ENCODE results near the gene RHEBL1. TPM values are rescaled to one million over a fixed set of nuclear protein-coding genes. Genes with fewer than 3 reads are reported as not detected.

The RHEBL1 gene
- total RNA-seq, 1 experiment from 2014 or later = 9.0 TPM

GRCh38 chr12:49025463-49025862 is 44.3 kb downstream of the RHEBL1 start:
- H3K9me3 Mint-ChIP-seq = no peaks in the 10 kb centered on the region

GRCh38 chr12:49024543-49024942 is 45.2 kb downstream of the RHEBL1 start:
- ATAC-seq = no peak
- ChIA-PET POLR2A (no interaction called here), CTCF (interaction anchor here (1.4 to 2.2 kb wide), 2 partner anchors 19 to 64 kb away, joined by 5 to 12 read pairs; no protein-coding TSS in a partner anchor)
- no peaks in the 10 kb centered on the region for H3K9me3 Mint-ChIP-seq
- H3K4me1 Mint-ChIP-seq = peaks cover 5% of the 10 kb centered on the region
- H3K27ac Mint-ChIP-seq = no peak overlapping the region
- no peak for DNase-seq (ENCODE audit: low spot score)
- no peak overlapping the region for H3K4me3 Mint-ChIP-seq
- peaks cover 58% of the 10 kb centered on the region for H3K36me3 Mint-ChIP-seq
- H3K27me3 Mint-ChIP-seq (ENCODE audit: low read depth) = no peaks in the 10 kb centered on the region
- TF ChIP-seq ZNF263 (CRISPR knock-in tag; IDR thresholded peaks at IDR 0.05; ENCODE audit: low read depth) = no peak
- TF ChIP-seq OVOL2 (CRISPR knock-in tag; IDR thresholded peaks at IDR 0.05; ENCODE audit: borderline replicate concordance) = no peak
- no peak for TF ChIP-seq SP1 (CRISPR knock-in tag; conservative IDR thresholded peaks at IDR 0.05)
- TF ChIP-seq MXD4 (CRISPR knock-in tag; IDR thresholded peaks at IDR 0.05; ENCODE audit: borderline replicate concordance) = no peak
- TF ChIP-seq NFE2L1 (CRISPR knock-in tag; IDR thresholded peaks at IDR 0.05) = no peak
- TF ChIP-seq ZNF416 (CRISPR knock-in tag; IDR thresholded peaks at IDR 0.05) = no peak
- no peak for TF ChIP-seq SMAD4 (CRISPR knock-in tag; IDR thresholded peaks at IDR 0.05)
- no peak for TF ChIP-seq GRHL2 (CRISPR knock-in tag; IDR thresholded peaks at IDR 0.05; ENCODE audit: insufficient replicate concordance, severe bottlenecking)

More at GRCh38 chr12:49025463-49025862, 44.3 kb downstream of the RHEBL1 start:
- TF ChIP-seq ZBTB21 (CRISPR knock-in tag; IDR thresholded peaks at IDR 0.05; ENCODE audit: borderline replicate concordance) = no peak
- TF ChIP-seq ZNF423 (CRISPR knock-in tag; IDR thresholded peaks at IDR 0.05) = no peak
- TF ChIP-seq ZNF512 (CRISPR knock-in tag; IDR thresholded peaks at IDR 0.05; ENCODE audit: borderline replicate concordance) = no peak
- TF ChIP-seq MYBL2 (CRISPR knock-in tag; IDR thresholded peaks at IDR 0.05) = no peak
- no peak for TF ChIP-seq ZBTB43 (CRISPR knock-in tag; IDR thresholded peaks at IDR 0.05)
- TF ChIP-seq FOXK1 (CRISPR knock-in tag; IDR thresholded peaks at IDR 0.05) = no peak
- TF ChIP-seq E2F5 (CRISPR knock-in tag; IDR thresholded peaks at IDR 0.05) = no peak
- TF ChIP-seq OVOL2 (CRISPR knock-in tag; IDR thresholded peaks at IDR 0.05; ENCODE audit: borderline replicate concordance) = no peak
- TF ChIP-seq GTF2I (CRISPR knock-in tag; conservative IDR thresholded peaks at IDR 0.05) = no peak
- TF ChIP-seq, protein P1, sequence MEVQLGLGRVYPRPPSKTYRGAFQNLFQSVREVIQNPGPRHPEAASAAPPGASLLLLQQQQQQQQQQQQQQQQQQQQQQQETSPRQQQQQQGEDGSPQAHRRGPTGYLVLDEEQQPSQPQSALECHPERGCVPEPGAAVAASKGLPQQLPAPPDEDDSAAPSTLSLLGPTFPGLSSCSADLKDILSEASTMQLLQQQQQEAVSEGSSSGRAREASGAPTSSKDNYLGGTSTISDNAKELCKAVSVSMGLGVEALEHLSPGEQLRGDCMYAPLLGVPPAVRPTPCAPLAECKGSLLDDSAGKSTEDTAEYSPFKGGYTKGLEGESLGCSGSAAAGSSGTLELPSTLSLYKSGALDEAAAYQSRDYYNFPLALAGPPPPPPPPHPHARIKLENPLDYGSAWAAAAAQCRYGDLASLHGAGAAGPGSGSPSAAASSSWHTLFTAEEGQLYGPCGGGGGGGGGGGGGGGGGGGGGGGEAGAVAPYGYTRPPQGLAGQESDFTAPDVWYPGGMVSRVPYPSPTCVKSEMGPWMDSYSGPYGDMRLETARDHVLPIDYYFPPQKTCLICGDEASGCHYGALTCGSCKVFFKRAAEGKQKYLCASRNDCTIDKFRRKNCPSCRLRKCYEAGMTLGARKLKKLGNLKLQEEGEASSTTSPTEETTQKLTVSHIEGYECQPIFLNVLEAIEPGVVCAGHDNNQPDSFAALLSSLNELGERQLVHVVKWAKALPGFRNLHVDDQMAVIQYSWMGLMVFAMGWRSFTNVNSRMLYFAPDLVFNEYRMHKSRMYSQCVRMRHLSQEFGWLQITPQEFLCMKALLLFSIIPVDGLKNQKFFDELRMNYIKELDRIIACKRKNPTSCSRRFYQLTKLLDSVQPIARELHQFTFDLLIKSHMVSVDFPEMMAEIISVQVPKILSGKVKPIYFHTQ (CRISPR knock-in tag; IDR thresholded peaks at IDR 0.05) = no peak
- TF ChIP-seq, protein P2, sequence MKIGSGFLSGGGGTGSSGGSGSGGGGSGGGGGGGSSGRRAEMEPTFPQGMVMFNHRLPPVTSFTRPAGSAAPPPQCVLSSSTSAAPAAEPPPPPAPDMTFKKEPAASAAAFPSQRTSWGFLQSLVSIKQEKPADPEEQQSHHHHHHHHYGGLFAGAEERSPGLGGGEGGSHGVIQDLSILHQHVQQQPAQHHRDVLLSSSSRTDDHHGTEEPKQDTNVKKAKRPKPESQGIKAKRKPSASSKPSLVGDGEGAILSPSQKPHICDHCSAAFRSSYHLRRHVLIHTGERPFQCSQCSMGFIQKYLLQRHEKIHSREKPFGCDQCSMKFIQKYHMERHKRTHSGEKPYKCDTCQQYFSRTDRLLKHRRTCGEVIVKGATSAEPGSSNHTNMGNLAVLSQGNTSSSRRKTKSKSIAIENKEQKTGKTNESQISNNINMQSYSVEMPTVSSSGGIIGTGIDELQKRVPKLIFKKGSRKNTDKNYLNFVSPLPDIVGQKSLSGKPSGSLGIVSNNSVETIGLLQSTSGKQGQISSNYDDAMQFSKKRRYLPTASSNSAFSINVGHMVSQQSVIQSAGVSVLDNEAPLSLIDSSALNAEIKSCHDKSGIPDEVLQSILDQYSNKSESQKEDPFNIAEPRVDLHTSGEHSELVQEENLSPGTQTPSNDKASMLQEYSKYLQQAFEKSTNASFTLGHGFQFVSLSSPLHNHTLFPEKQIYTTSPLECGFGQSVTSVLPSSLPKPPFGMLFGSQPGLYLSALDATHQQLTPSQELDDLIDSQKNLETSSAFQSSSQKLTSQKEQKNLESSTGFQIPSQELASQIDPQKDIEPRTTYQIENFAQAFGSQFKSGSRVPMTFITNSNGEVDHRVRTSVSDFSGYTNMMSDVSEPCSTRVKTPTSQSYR (CRISPR knock-in tag; IDR thresholded peaks at IDR 0.05) = no peak
- ChIA-PET CTCF (interaction anchor here (2.2 kb wide), 1 partner anchor 18 kb away, joined by 12 read pairs; no protein-coding TSS in a partner anchor), POLR2A (no interaction called here)
- H3K4me1 Mint-ChIP-seq = no peaks in the 10 kb centered on the region
- no peak overlapping the region for H3K27ac Mint-ChIP-seq
- no peaks in the 10 kb centered on the region for H3K27me3 Mint-ChIP-seq (ENCODE audit: low read depth)
- ATAC-seq (no peak), DNase-seq (ENCODE audit: low spot score) (no peak)
- H3K36me3 Mint-ChIP-seq = peaks cover 58% of the 10 kb centered on the region
- H3K4me3 Mint-ChIP-seq = no peak overlapping the region
